ENCODE measurements around the gene RNF207.

RNF207 gene

DNA sequence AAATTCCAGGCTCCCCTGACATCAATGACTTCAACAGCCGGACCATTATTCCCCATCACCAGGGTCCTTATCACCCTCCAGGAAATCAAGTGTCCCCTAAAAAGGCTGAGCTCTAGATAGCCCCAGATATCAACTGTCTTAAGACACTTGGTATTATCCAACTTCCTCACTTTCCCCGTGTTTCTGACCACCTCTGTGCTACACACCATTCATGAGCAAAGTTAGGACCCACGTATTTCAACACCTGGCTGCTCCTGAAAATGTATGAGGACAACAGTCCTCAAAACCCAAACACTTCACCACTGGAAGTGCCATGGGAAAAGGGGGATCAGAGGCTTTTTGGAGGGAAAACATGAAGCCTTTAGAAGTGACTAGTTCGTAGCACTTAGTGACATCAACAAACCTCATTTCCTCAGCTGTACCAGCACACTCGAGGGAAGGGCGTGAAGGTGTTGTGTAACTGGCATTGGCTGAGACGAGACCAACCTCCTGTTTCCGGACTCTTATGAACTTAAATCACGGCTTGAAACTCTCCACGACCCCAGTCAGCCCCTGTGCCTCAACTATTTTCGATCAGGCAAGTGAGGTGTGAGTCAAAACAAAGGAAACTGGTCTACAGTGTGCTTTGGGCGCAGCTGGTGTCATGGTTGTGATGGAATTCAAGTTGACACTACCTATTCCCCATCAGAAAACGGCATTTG lies 21.7 kb upstream of the RNF207 start:
- DNase-seq: no peak
- Histone ChIP-seq H2AFZ (ENCODE audit: low read depth, low read length) (no peak overlapping the region), H3K14ac (ENCODE audit: low read length in 2 of 2) (no peak overlapping the region), H3K4me1 (ENCODE audit: control insufficient read depth, insufficient read depth, low read depth, low read length) (peaks cover 35% of the 10 kb centered on the region), H3K9ac (ENCODE audit: low read length) (no peak overlapping the region), H3K27ac (ENCODE audit: low read length, poor library complexity, severe bottlenecking) (peak overlapping the region; percentile 23), H3K79me1 (replicated peaks; ENCODE audit: low read length, poor library complexity, severe bottlenecking) (peaks cover 17% of the 10 kb centered on the region), H2BK120ac (ENCODE audit: low read depth, low read length) (no peak overlapping the region), H3K9me3 (ENCODE audit: control insufficient read depth, low read length) (no peaks in the 10 kb centered on the region), H4K8ac (ENCODE audit: low read length) (no peak overlapping the region), H3K18ac (ENCODE audit: low read depth in 1 of 2, low read length in 2 of 2) (no peak overlapping the region), H3K4me2 (ENCODE audit: low read length, poor library complexity, severe bottlenecking) (no peak overlapping the region), H3K36me3 (ENCODE audit: control insufficient read depth in 1 of 2, insufficient read depth in 2 of 2, low read depth in 1 of 2, low read length in 2 of 2) (peaks cover 37 to 38% of the 10 kb centered on the region in 2 experiments), H3K23ac (ENCODE audit: low read length in 2 of 2) (no peak overlapping the region), H4K91ac (ENCODE audit: low read length) (no peak overlapping the region), H3K4ac (ENCODE audit: low read depth in 1 of 2, low read length in 2 of 2) (no peak overlapping the region), H2BK5ac (ENCODE audit: low read depth, low read length, poor library complexity, severe bottlenecking) (no peak overlapping the region), H2BK15ac (ENCODE audit: low read depth, poor library complexity, severe bottlenecking) (no peak overlapping the region), H3K4me3 (ENCODE audit: insufficient read depth in 1 of 2, low read depth in 1 of 2, low read length in 2 of 2) (no peak overlapping the region), H3K27me3 (ENCODE audit: control insufficient read depth in 1 of 2, insufficient read depth in 1 of 2, low read length in 2 of 2) (peaks cover 8 to 13% of the 10 kb centered on the region in 2 experiments), H2BK12ac (ENCODE audit: low read length in 2 of 2) (peak overlapping the region in 1 of 2 experiments; percentile 18), H2AK5ac (ENCODE audit: low read length, severe bottlenecking) (peak overlapping the region; percentile 73)
- WGBS: 92% methylated on average over 12 of the region's 13 CpGs

GRCh38 chr1:6185151-6185550 lies 20.8 kb upstream of the RNF207 start:
- Histone ChIP-seq H3K79me1 (replicated peaks; ENCODE audit: low read length, poor library complexity, severe bottlenecking) (peaks cover 18% of the 10 kb centered on the region), H3K4me3 (ENCODE audit: insufficient read depth in 1 of 2, low read depth in 1 of 2, low read length in 2 of 2) (no peak overlapping the region), H3K4me1 (ENCODE audit: control insufficient read depth, insufficient read depth, low read depth, low read length) (peaks cover 27% of the 10 kb centered on the region), H2BK120ac (ENCODE audit: low read depth, low read length) (no peak overlapping the region), H3K9ac (ENCODE audit: low read length) (no peak overlapping the region), H3K23ac (ENCODE audit: low read length in 2 of 2) (no peak overlapping the region), H3K27ac (ENCODE audit: low read length, poor library complexity, severe bottlenecking) (peak overlapping the region; percentile 56), H4K8ac (ENCODE audit: low read length) (no peak overlapping the region), H2BK12ac (ENCODE audit: low read length in 2 of 2) (no peak overlapping the region), H2AK5ac (ENCODE audit: low read length, severe bottlenecking) (no peak overlapping the region), H3K4ac (ENCODE audit: low read depth in 1 of 2, low read length in 2 of 2) (no peak overlapping the region), H4K91ac (ENCODE audit: low read length) (no peak overlapping the region), H3K18ac (ENCODE audit: low read depth in 1 of 2, low read length in 2 of 2) (no peak overlapping the region), H3K14ac (ENCODE audit: low read length in 2 of 2) (no peak overlapping the region), H3K36me3 (ENCODE audit: control insufficient read depth in 1 of 2, insufficient read depth in 2 of 2, low read depth in 1 of 2, low read length in 2 of 2) (peaks cover 42 to 45% of the 10 kb centered on the region in 2 experiments), H2AFZ (ENCODE audit: low read depth, low read length) (no peak overlapping the region), H3K27me3 (ENCODE audit: control insufficient read depth in 1 of 2, insufficient read depth in 1 of 2, low read length in 2 of 2) (peaks cover 8 to 13% of the 10 kb centered on the region in 2 experiments), H2BK15ac (ENCODE audit: low read depth, poor library complexity, severe bottlenecking) (no peak overlapping the region), H2BK5ac (ENCODE audit: low read depth, low read length, poor library complexity, severe bottlenecking) (no peak overlapping the region), H3K9me3 (ENCODE audit: control insufficient read depth, low read length) (no peaks in the 10 kb centered on the region), H3K4me2 (ENCODE audit: low read length, poor library complexity, severe bottlenecking) (no peak overlapping the region)
- DNase-seq: peak; percentile 21
- 80% methylated on average over 3 of the region's 3 CpGs for WGBS

DNA sequence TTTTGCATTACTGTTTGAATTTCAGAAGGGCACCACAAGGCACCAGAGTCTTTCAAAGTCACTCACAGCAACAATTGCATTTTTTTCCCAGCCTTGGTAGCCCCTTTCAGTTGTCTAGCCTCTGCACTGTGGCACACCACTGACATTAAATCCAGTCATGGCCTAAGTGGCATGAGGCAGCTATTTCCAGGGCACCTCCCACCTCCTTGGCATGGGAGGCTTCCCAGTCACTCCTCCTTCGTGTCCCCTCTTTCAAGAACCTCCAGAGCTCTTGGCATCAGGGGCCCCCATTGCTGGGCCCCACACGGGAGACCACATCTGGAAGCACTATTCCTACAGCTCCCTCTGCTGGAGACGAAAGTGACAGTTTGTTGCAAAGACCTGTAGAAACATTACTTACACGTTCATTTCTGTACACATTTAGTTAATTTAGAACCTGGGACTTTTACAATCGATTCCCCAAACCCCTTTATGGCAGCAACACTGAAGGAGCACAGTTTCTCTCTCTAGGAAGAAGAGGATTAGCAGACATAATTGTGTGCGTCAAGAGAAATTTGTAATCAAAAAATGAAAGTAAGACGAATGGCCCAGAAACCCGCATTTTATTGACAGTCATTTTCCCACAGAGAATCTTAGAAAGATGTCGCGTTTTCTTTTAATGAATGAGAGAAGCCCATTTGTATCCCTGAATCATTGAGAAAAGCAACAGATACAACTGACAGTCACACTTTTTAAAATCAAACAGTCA lies 20.1 kb upstream of the RNF207 start:
- H3K36me3 ChIP-seq (ENCODE audit: control insufficient read depth in 1 of 2, insufficient read depth in 2 of 2, low read depth in 1 of 2, low read length in 2 of 2): peaks cover 47 to 51% of the 10 kb centered on the region in 2 experiments
- H3K27me3 ChIP-seq (ENCODE audit: control insufficient read depth in 1 of 2, insufficient read depth in 1 of 2, low read length in 2 of 2): peaks cover 8 to 10% of the 10 kb centered on the region in 2 experiments
- WGBS: 69% methylated on average over 8 of the region's 10 CpGs
- no peak overlapping the region for H4K8ac ChIP-seq (ENCODE audit: low read length)
- H3K27ac ChIP-seq (ENCODE audit: low read length, poor library complexity, severe bottlenecking): peak overlapping the region; percentile 56
- H2AK5ac ChIP-seq (ENCODE audit: low read length, severe bottlenecking): no peak overlapping the region
- H2BK120ac ChIP-seq (ENCODE audit: low read depth, low read length): no peak overlapping the region
- H3K23ac ChIP-seq (ENCODE audit: low read length in 2 of 2): no peak overlapping the region
- H2AFZ ChIP-seq (ENCODE audit: low read depth, low read length): no peak overlapping the region
- H4K91ac ChIP-seq (ENCODE audit: low read length): no peak overlapping the region
- peaks cover 21% of the 10 kb centered on the region for H3K4me1 ChIP-seq (ENCODE audit: control insufficient read depth, insufficient read depth, low read depth, low read length)
- H3K18ac ChIP-seq (ENCODE audit: low read depth in 1 of 2, low read length in 2 of 2): no peak overlapping the region
- DNase-seq: peak; percentile 50
- no peak overlapping the region for H3K4me3 ChIP-seq (ENCODE audit: insufficient read depth in 1 of 2, low read depth in 1 of 2, low read length in 2 of 2)
- H3K79me1 ChIP-seq (replicated peaks; ENCODE audit: low read length, poor library complexity, severe bottlenecking): peaks cover 18% of the 10 kb centered on the region
- no peak overlapping the region for H3K4me2 ChIP-seq (ENCODE audit: low read length, poor library complexity, severe bottlenecking)
- no peaks in the 10 kb centered on the region for H3K9me3 ChIP-seq (ENCODE audit: control insufficient read depth, low read length)
- H3K4ac ChIP-seq (ENCODE audit: low read depth in 1 of 2, low read length in 2 of 2): no peak overlapping the region
- no peak overlapping the region for H3K9ac ChIP-seq (ENCODE audit: low read length)
- no peak overlapping the region for H2BK15ac ChIP-seq (ENCODE audit: low read depth, poor library complexity, severe bottlenecking)
- H2BK5ac ChIP-seq (ENCODE audit: low read depth, low read length, poor library complexity, severe bottlenecking): no peak overlapping the region
- H2BK12ac ChIP-seq (ENCODE audit: low read length in 2 of 2): no peak overlapping the region
- no peak overlapping the region for H3K14ac ChIP-seq (ENCODE audit: low read length in 2 of 2)

DNA sequence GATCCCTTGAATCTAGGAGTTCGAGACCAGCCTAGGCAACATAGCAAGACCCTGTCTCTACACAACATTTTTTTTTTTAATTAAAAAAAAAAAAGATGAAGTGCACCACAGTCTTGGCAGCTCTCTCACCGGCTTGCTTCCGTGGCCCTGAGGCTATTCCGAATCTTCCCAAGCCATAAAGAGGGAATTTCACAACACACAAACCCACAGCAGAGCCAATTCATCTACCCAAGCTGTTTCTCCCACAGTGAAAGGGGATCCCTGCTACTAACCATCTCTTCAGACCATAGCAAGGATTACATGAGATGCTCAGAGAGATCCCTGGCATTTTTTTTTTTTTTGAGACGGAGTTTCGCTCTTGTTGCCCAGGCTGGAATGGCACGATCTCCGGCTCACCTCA lies 17.5 kb upstream of the RNF207 start:
- Histone ChIP-seq H3K4me3 (ENCODE audit: insufficient read depth in 1 of 2, low read depth in 1 of 2, low read length in 2 of 2) (no peak overlapping the region), H2BK12ac (ENCODE audit: low read length in 2 of 2) (no peak overlapping the region), H3K9me3 (ENCODE audit: control insufficient read depth, low read length) (no peaks in the 10 kb centered on the region), H3K27me3 (ENCODE audit: control insufficient read depth in 1 of 2, insufficient read depth in 1 of 2, low read length in 2 of 2) (no peaks in the 10 kb centered on the region), H2AK5ac (ENCODE audit: low read length, severe bottlenecking) (no peak overlapping the region), H3K4me2 (ENCODE audit: low read length, poor library complexity, severe bottlenecking) (no peak overlapping the region), H4K91ac (ENCODE audit: low read length) (no peak overlapping the region), H2BK15ac (ENCODE audit: low read depth, poor library complexity, severe bottlenecking) (no peak overlapping the region), H3K79me1 (replicated peaks; ENCODE audit: low read length, poor library complexity, severe bottlenecking) (peaks cover 15% of the 10 kb centered on the region), H3K18ac (ENCODE audit: low read depth in 1 of 2, low read length in 2 of 2) (no peak overlapping the region), H3K27ac (ENCODE audit: low read length, poor library complexity, severe bottlenecking) (no peak overlapping the region), H3K14ac (ENCODE audit: low read length in 2 of 2) (no peak overlapping the region), H2BK5ac (ENCODE audit: low read depth, low read length, poor library complexity, severe bottlenecking) (no peak overlapping the region), H4K8ac (ENCODE audit: low read length) (no peak overlapping the region), H3K9ac (ENCODE audit: low read length) (no peak overlapping the region), H3K4ac (ENCODE audit: low read depth in 1 of 2, low read length in 2 of 2) (no peak overlapping the region), H3K4me1 (ENCODE audit: control insufficient read depth, insufficient read depth, low read depth, low read length) (peaks cover 11% of the 10 kb centered on the region), H3K36me3 (ENCODE audit: control insufficient read depth in 1 of 2, insufficient read depth in 2 of 2, low read depth in 1 of 2, low read length in 2 of 2) (peaks cover 68 to 69% of the 10 kb centered on the region in 2 experiments), H2BK120ac (ENCODE audit: low read depth, low read length) (no peak overlapping the region), H3K23ac (ENCODE audit: low read length in 2 of 2) (no peak overlapping the region), H2AFZ (ENCODE audit: low read depth, low read length) (no peak overlapping the region)
- WGBS: 99% methylated on average over 8 of the region's 8 CpGs
- no peak for DNase-seq

Data from mesenchymal stem cell (in vitro differentiated cells and primary cell).